Measurements from ENCODE around the gene CACNG4.

GRCh38 chr17:66959641-66960375, 4.7 kb upstream of the CACNG4 start:
- TF ChIP-seq, protein P1, sequence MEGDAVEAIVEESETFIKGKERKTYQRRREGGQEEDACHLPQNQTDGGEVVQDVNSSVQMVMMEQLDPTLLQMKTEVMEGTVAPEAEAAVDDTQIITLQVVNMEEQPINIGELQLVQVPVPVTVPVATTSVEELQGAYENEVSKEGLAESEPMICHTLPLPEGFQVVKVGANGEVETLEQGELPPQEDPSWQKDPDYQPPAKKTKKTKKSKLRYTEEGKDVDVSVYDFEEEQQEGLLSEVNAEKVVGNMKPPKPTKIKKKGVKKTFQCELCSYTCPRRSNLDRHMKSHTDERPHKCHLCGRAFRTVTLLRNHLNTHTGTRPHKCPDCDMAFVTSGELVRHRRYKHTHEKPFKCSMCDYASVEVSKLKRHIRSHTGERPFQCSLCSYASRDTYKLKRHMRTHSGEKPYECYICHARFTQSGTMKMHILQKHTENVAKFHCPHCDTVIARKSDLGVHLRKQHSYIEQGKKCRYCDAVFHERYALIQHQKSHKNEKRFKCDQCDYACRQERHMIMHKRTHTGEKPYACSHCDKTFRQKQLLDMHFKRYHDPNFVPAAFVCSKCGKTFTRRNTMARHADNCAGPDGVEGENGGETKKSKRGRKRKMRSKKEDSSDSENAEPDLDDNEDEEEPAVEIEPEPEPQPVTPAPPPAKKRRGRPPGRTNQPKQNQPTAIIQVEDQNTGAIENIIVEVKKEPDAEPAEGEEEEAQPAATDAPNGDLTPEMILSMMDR (IDR thresholded peaks at IDR 0.05; ENCODE audit: borderline replicate concordance, extremely low read depth, low read length, poor library complexity, severe bottlenecking): no peak
- no peak for TF ChIP-seq EZH2 (IDR thresholded peaks at IDR 0.05; ENCODE audit: borderline replicate concordance, low read depth, low read length, severe bottlenecking)

All from DND-41 (cell line).